Activated CD4-positive, alpha-beta T cell treated with anti-CD3 and anti-CD28 coated beads for 36 hours (primary cell): ENCODE data around the gene RIPPLY2. TPM values are rescaled to one million over a fixed set of nuclear protein-coding genes. Genes with fewer than 3 reads are reported as not detected.
A peak's percentile ranks its signal among the peaks of the same experiment; 100 is the strongest.

Experiments
- ATAC-seq: fragments of 200-7000 bp; cut with Tn5 transposase; one replicate; pipeline ENCODE4 v1.10.0; 2021; ENCODE audit warnings: mild to moderate bottlenecking, moderate library complexity
- CTCF ChIA-PET: fragments of 350-600 bp; sonication (Branson Sonifier 250); formaldehyde crosslinking; loops from one replicate; lab custom pipeline; 2021; ENCODE audit warnings: antibody characterized with exemption; lab: Charles Lee
- POLR2A ChIA-PET: fragments of 350-600 bp; sonication (Branson Sonifier 250); formaldehyde crosslinking; loops from one replicate; lab custom pipeline; 2021; ENCODE audit warnings: antibody characterized with exemption, inconsistent platforms; lab: Charles Lee
- DNase-seq: peaks from one replicate; pipeline ENCODE4 v3.0.0-alpha.2; 2020
- H3K27ac Mint-ChIP-seq: one replicate; pipeline ENCODE4 v1.8.0; 2021; ENCODE audit warnings: mixed read lengths
- H3K27me3 Mint-ChIP-seq: one replicate; pipeline ENCODE4 v1.8.0; 2021; ENCODE audit warnings: mixed read lengths
- H3K36me3 Mint-ChIP-seq: one replicate; pipeline ENCODE4 v1.8.0; 2021; ENCODE audit warnings: low read depth, mixed read lengths
- H3K4me1 Mint-ChIP-seq: one replicate; pipeline ENCODE4 v1.8.0; 2021; ENCODE audit warnings: mixed read lengths
- H3K4me3 Mint-ChIP-seq: one replicate; pipeline ENCODE4 v1.8.0; 2021; ENCODE audit warnings: mild to moderate bottlenecking, moderate library complexity, mixed read lengths
- H3K9me3 Mint-ChIP-seq: one replicate; pipeline ENCODE4 v1.8.0; 2021; ENCODE audit warnings: low read depth, mixed read lengths
- intact Hi-C, 2 experiments: fragments of 100-400 bp; cut with DNase I in 1 of 2; cut with micrococcal nuclease in 1 of 2; formaldehyde crosslinking; loops; one replicate each; pipeline versions ENCODE4 v1.14.2 to v1.15.1; 2022 to 2024; cut with DNase I, micrococcal nuclease
- total RNA-seq, 2 experiments: library from RNA; stranded (reverse); gene quantifications; one replicate each; pipeline ENCODE4 v1.2.3, GENCODE V29; 2021

RIPPLY2 gene
- total RNA-seq, 2 experiments from 2014 or later, result not detected

DNA sequence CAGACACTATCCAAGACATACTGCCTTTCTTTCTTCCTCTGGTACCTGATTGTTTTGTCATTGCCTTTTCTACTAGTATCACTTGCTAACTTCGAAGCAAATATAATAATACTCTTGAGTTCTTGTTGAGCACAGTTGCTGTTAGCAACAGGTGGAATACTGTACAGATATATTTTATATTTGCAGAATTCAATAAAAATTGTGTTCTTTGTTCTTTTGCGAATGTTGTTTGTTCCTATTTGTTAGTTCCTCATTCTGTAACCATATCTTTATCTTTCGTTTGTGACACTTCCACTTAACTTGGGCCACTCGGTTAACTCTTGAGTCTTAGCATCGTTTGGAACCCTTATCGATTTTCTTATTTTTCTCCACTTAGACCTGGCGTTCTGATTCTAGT lies 7.2 kb downstream of the RIPPLY2 start:
- intact Hi-C loops, result loop anchor here in 1 of 2 experiments (5.0 kb wide), 1 partner anchor 793 kb away; the partner anchor contains the start of genes DOP1A and UBE3D
- DNase-seq (no peak), ATAC-seq (no peak)
- peaks cover 4% of the 10 kb centered on the region for H3K27me3 Mint-ChIP-seq
- ChIA-PET CTCF (interaction anchor here (0.7 to 2.3 kb wide), 11 partner anchors 10 to 793 kb away, joined by 3 to 15 read pairs (median 3); partner anchors contain the start of genes CEP162 and DOP1A), POLR2A (no interaction called here)
- peak overlapping the region; percentile 97 for H3K4me3 Mint-ChIP-seq
- H3K27ac Mint-ChIP-seq, result peak overlapping the region; percentile 92
- no peaks in the 10 kb centered on the region for H3K9me3 Mint-ChIP-seq
- peaks cover 27% of the 10 kb centered on the region for H3K4me1 Mint-ChIP-seq
- peaks cover 12% of the 10 kb centered on the region for H3K36me3 Mint-ChIP-seq

- peaks cover 18% of the 10 kb centered on the region for H3K36me3 Mint-ChIP-seq
- no peak for DNase-seq
- peak overlapping the region; percentile 97 for H3K4me3 Mint-ChIP-seq
- H3K4me1 Mint-ChIP-seq, result peaks cover 27% of the 10 kb centered on the region
- no peaks in the 10 kb centered on the region for H3K27me3 Mint-ChIP-seq
- ChIA-PET CTCF (interaction anchor here (1.3 to 2.3 kb wide), 5 partner anchors 9 to 793 kb away, joined by 3 to 15 read pairs (median 4); partner anchors contain the start of genes CEP162 and DOP1A), POLR2A (no interaction called here)
- intact Hi-C loops, result loop anchor here in 1 of 2 experiments (5.0 kb wide), 1 partner anchor 794 kb away; the partner anchor contains the start of genes DOP1A and UBE3D
- peak overlapping the region; percentile 92 for H3K27ac Mint-ChIP-seq
- no peak for ATAC-seq
- no peaks in the 10 kb centered on the region for H3K9me3 Mint-ChIP-seq
Observed at GRCh38 chr6:83860782-83861495, 7.8 kb downstream of the RIPPLY2 start.

GRCh38 chr6:83862776-83863471 lies 9.8 kb downstream of the RIPPLY2 start:
- no peak for ATAC-seq
- ChIA-PET POLR2A (no interaction called here), CTCF (no interaction called here)
- Mint-ChIP-seq H3K9me3 (peaks cover 6% of the 10 kb centered on the region), H3K36me3 (peaks cover 36% of the 10 kb centered on the region), H3K4me1 (peaks cover 27% of the 10 kb centered on the region), H3K4me3 (no peak overlapping the region), H3K27ac (no peak overlapping the region), H3K27me3 (no peaks in the 10 kb centered on the region)
- intact Hi-C loops, result loop anchor here in 1 of 2 experiments (5.0 kb wide), 1 partner anchor 796 kb away; the partner anchor contains the start of genes DOP1A and UBE3D
- DNase-seq, result no peak

- H3K27ac Mint-ChIP-seq, result no peak overlapping the region
- peaks cover 55% of the 10 kb centered on the region for H3K36me3 Mint-ChIP-seq
- no peak for DNase-seq
- POLR2A ChIA-PET, result no interaction called here
- intact Hi-C loops, result no loop called here
- peaks cover 9% of the 10 kb centered on the region for H3K4me1 Mint-ChIP-seq
- ATAC-seq, result no peak
- CTCF ChIA-PET, result interaction anchor here (1.0 kb wide), 1 partner anchor 22 kb away, joined by 3 read pairs; no protein-coding TSS in a partner anchor
- H3K4me3 Mint-ChIP-seq, result no peak overlapping the region
- no peaks in the 10 kb centered on the region for H3K27me3 Mint-ChIP-seq
- H3K9me3 Mint-ChIP-seq, result peaks cover 6% of the 10 kb centered on the region
Observed at GRCh38 chr6:83867043-83867442, 13.9 kb downstream of the RIPPLY2 start.

GRCh38 chr6:83867527-83868161 lies 14.5 kb downstream of the RIPPLY2 start:
- ChIA-PET CTCF (interaction anchor here (0.8 kb wide), 1 partner anchor 8 kb away, joined by 3 read pairs; the partner anchor contains the start of gene CYB5R4), POLR2A (no interaction called here)
- no peaks in the 10 kb centered on the region for H3K27me3 Mint-ChIP-seq
- ATAC-seq (no peak), DNase-seq (peak; percentile 55)
- peaks cover 53% of the 10 kb centered on the region for H3K36me3 Mint-ChIP-seq
- H3K9me3 Mint-ChIP-seq, result peaks cover 6% of the 10 kb centered on the region
- intact Hi-C loops, result no loop called here
- H3K4me3 Mint-ChIP-seq, result no peak overlapping the region
- peaks cover 9% of the 10 kb centered on the region for H3K4me1 Mint-ChIP-seq
- no peak overlapping the region for H3K27ac Mint-ChIP-seq

DNA sequence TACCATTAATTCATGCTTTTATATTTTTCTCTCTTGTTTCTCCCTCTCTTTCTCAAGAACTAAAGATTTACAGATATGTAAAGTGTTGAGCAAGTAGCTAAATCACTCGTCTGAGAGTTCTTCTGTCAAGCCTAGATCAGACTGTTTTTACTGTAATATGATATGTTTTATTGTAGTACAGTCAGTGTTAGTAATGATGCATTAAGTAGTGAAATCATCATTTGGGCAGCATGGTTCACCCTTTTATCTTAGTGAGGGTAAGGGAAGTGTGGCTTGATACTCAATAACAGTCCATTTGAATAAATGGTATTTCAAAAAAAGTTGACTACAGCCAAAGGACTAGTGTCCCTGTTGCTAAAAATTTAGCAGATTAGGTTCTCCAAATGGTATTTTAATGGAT lies 15.5 kb downstream of the RIPPLY2 start:
- intact Hi-C loops, result no loop called here
- no peak for DNase-seq
- Mint-ChIP-seq H3K4me1 (peaks cover 14% of the 10 kb centered on the region), H3K4me3 (no peak overlapping the region), H3K36me3 (peaks cover 55% of the 10 kb centered on the region), H3K27me3 (no peaks in the 10 kb centered on the region), H3K9me3 (peaks cover 6% of the 10 kb centered on the region), H3K27ac (no peak overlapping the region)
- no peak for ATAC-seq
- CTCF ChIA-PET, result no interaction called here
- POLR2A ChIA-PET, result no interaction called here

DNA sequence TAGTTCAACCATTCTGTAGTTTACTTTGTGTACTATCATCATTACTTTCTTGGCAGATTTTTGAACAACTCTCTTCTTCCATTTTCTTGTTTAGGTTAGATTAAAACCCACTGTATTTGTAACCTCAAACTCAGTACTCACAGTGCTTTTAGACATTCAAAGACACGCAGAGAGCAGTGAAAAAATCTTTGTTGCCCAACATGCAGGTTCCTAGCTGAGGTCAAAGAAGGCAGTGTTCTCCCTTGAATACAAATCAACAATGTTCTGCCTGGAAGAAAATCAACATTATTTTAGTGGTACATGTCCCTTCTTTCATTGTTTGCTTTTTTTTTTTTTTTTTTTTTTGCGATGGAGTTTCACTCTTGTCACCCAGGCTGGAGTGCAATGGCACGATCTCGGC lies 17.5 kb downstream of the RIPPLY2 start:
- H3K27ac Mint-ChIP-seq, result no peak overlapping the region
- peaks cover 19% of the 10 kb centered on the region for H3K4me1 Mint-ChIP-seq
- intact Hi-C loops, result no loop called here
- no peak for DNase-seq
- ChIA-PET POLR2A (no interaction called here), CTCF (interaction anchor here (1.8 kb wide), 1 partner anchor 11 kb away, joined by 9 read pairs; the partner anchor contains the start of gene CYB5R4)
- no peaks in the 10 kb centered on the region for H3K27me3 Mint-ChIP-seq
- H3K4me3 Mint-ChIP-seq, result no peak overlapping the region
- peaks cover 6% of the 10 kb centered on the region for H3K9me3 Mint-ChIP-seq
- peaks cover 45% of the 10 kb centered on the region for H3K36me3 Mint-ChIP-seq
- ATAC-seq, result no peak

DNA sequence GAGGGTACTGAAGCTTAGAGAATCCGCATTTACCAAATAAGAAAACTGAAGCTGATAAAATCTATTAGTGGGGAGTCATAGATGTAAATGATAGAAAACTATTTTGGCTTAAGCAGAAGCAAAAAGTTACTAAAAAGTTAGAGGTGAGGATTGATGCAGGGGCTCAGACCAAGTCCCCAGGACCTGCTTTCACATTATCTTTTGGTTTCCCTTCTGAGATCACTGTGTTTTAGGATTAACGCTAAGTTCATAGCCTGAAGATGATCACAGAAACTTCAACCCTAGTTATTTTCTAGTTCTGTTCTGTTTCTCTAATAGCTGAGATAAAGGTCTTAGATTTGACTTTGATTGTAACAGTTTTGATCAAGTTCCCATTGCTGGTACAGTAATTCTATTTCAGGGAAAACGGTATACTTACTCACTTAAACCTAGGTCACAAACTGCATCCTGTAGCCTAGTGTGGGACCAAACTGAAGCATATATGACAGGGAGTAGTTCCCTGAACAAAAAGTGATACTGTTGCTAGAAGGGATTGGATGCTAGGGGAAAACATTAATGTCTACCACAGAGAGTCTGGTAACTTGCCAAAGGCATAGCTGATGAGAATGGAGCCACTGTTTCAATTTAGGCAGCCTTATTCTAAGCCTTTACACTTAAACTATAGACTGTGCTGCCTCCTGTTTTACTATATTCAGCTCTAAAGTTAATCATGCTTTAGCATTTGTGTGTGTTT lies 19.4 kb downstream of the RIPPLY2 start:
- Mint-ChIP-seq H3K36me3 (peaks cover 28% of the 10 kb centered on the region), H3K9me3 (no peaks in the 10 kb centered on the region), H3K4me3 (no peak overlapping the region), H3K27me3 (no peaks in the 10 kb centered on the region), H3K27ac (no peak overlapping the region), H3K4me1 (peaks cover 25% of the 10 kb centered on the region)
- no peak for DNase-seq
- ATAC-seq, result peak; percentile 64
- CTCF ChIA-PET, result interaction anchor here (0.7 to 1.0 kb wide), 3 partner anchors 11 to 13 kb away, joined by 3 to 4 read pairs (median 3); partner anchors contain the start of gene CYB5R4
- intact Hi-C loops, result no loop called here
- POLR2A ChIA-PET, result no interaction called here

GRCh38 chr6:83873869-83874268 lies 20.7 kb downstream of the RIPPLY2 start:
- ChIA-PET POLR2A (no interaction called here), CTCF (no interaction called here)
- no peaks in the 10 kb centered on the region for H3K9me3 Mint-ChIP-seq
- peaks cover 16% of the 10 kb centered on the region for H3K36me3 Mint-ChIP-seq
- no peaks in the 10 kb centered on the region for H3K27me3 Mint-ChIP-seq
- ATAC-seq (no peak), DNase-seq (no peak)
- peak overlapping the region; percentile 2 for H3K27ac Mint-ChIP-seq
- intact Hi-C loops, result no loop called here
- no peak overlapping the region for H3K4me3 Mint-ChIP-seq
- H3K4me1 Mint-ChIP-seq, result peaks cover 32% of the 10 kb centered on the region

DNA sequence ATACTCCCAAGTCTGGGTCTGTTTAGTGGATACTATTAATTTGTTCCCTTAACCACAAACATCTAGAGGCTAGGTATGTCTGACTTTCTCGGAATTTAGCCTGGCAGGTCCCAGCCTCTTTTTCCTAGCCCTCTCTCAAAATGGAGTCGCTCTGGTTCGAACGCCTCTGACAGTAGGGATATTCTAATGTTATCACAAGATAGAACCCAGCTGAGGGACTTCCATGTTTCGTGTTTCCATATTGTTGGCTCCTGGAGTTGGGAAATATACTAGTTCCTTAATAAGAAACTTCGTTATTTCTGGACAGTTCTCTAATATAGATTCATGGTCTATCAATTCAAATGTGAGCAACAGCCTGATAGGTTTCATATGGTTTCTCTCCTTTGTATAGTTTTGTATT lies 22.7 kb downstream of the RIPPLY2 start:
- Mint-ChIP-seq H3K27ac (no peak overlapping the region), H3K27me3 (no peaks in the 10 kb centered on the region), H3K4me3 (no peak overlapping the region), H3K4me1 (peaks cover 33% of the 10 kb centered on the region), H3K9me3 (no peaks in the 10 kb centered on the region), H3K36me3 (peaks cover 11% of the 10 kb centered on the region)
- intact Hi-C loops, result no loop called here
- ChIA-PET CTCF (no interaction called here), POLR2A (no interaction called here)
- DNase-seq (no peak), ATAC-seq (no peak)
